Spleen (tissue), 11 donors: ENCODE results near the gene FXYD3. TPM values are rescaled to one million over a fixed set of nuclear protein-coding genes. Genes with fewer than 3 reads are reported as not detected.

Experiments
- DNase-seq: peaks from one replicate; pipeline ENCODE4 v3.0.0-alpha.2; 2020
- H3K27ac ChIP-seq, 8 donors: fragments of 200-600 bp; sonication (generic) in 7 of 8; 1 replicate in 4 of 8; 2 replicates in 4 of 8; pipeline versions ENCODE4 v1.5.0 to v1.8.0; 2016 to 2021; ENCODE audit warnings: inconsistent platforms in 4 of 8, mild to moderate bottlenecking in 4 of 8, moderate library complexity in 1 of 8
- H3K27me3 ChIP-seq, 7 donors: fragments of 200-600 bp; sonication (generic) in 6 of 7; replicated peaks in 1 of 7; 1 replicate in 4 of 7; 2 replicates in 3 of 7; pipeline versions ENCODE4 v1.5.0 to v1.8.0; 2016 to 2021; ENCODE audit warnings: inconsistent platforms in 3 of 7, mild to moderate bottlenecking in 1 of 7
- H3K36me3 ChIP-seq, 6 donors: fragments of 200-600 bp; sonication (generic) in 5 of 6; 1 replicate in 4 of 6; 2 replicates in 2 of 6; pipeline versions ENCODE4 v1.5.0 to v1.8.0; 2016 to 2021; ENCODE audit warnings: inconsistent platforms in 2 of 6
- H3K4me1 ChIP-seq, 6 donors: fragments of 200-600 bp; sonication (generic) in 5 of 6; 1 replicate in 3 of 6; 2 replicates in 3 of 6; pipeline versions ENCODE4 v1.5.0 to v1.8.0; 2016 to 2021; ENCODE audit warnings: inconsistent platforms in 3 of 6
- H3K4me3 ChIP-seq, 8 donors: fragments of 200-600 bp; sonication (generic) in 7 of 8; 1 replicate in 4 of 8; 2 replicates in 4 of 8; pipeline versions ENCODE4 v1.5.0 to v1.8.0; 2016 to 2021; ENCODE audit warnings: inconsistent platforms in 4 of 8, mild to moderate bottlenecking in 4 of 8, moderate library complexity in 2 of 8
- H3K9me3 ChIP-seq, 8 donors: fragments of 200-600 bp; sonication (generic) in 7 of 8; 1 replicate in 4 of 8; 2 replicates in 4 of 8; pipeline versions ENCODE4 v1.5.0 to v1.8.0; 2016 to 2021; ENCODE audit warnings: inconsistent platforms in 4 of 8
- CTCF ChIP-seq, 11 experiments: fragments of 200-600 bp in 7 of 11; fragments of 450-650 bp in 4 of 11; sonication (generic) in 4 of 11; IDR thresholded peaks in 8 of 11; conservative IDR thresholded peaks in 3 of 11; 1 replicate in 7 of 11; 2 replicates in 4 of 11; pipeline versions ENCODE4 v1.4.0 to v1.8.0; 2016 to 2021; ENCODE audit warnings: antibody characterized with exemption in 11 of 11, inconsistent platforms in 4 of 11, mild to moderate bottlenecking in 1 of 11
- POLR2A ChIP-seq, 3 donors: fragments of 450-650 bp; IDR thresholded peaks; one replicate each; pipeline ENCODE4 v1.5.1; 2017; ENCODE audit warnings: antibody characterized with exemption in 3 of 3, mild to moderate bottlenecking in 1 of 3
- POLR2AphosphoS5 ChIP-seq, 3 donors: sonication (generic); formaldehyde crosslinking; IDR thresholded peaks; one replicate each; pipeline ENCODE4 v1.5.1; 2017; ENCODE audit warnings: antibody characterized with exemption in 3 of 3
- WGBS, 5 donors: extraction: QIAGEN DNeasy Blood & Tissue Kit in 3 of 5; methylation state at CpG; one replicate each; pipeline versions ENCODE4 v1.1.5 to v1.1.7; 2013 to 2018; 5-methylcytosine and 5-hydroxymethylcytosine counted together
- intact Hi-C: fragments of 100-400 bp; cut with DNase I; formaldehyde crosslinking; loops from one replicate; pipeline ENCODE4 v1.15.0; 2023; ENCODE audit warnings: low total_unique reads
- polyA plus RNA-seq, 3 donors: library from polyadenylated mRNA; stranded (reverse); fragments of 200-250 nt; gene quantifications; one replicate each; pipeline ENCODE4 v1.2.1, GENCODE V29; 2013
- total RNA-seq, 7 donors: library from RNA; depleted of rRNA in 3 of 7; stranded (reverse); fragments of >200 nt in 3 of 7; fragmentation: NEBNext Ultra II Directional in 4 of 7; extraction: Animal tissue kit (Norgen Biotek cat#: 25700) in 4 of 7; gene quantifications; one replicate each; pipeline versions ENCODE4 v1.1.0 to v1.2.1, GENCODE V29; 2016 to 2021
- donor health status: healthy with polysubstance abuse.
- donor health status: DM: no; HTN: no; CAD: no; lungs with moderate emphysema.
- donor health status: DM: no; HTN: no; CAD: no.
- donor health status: Bipolar disorder and iron deficiency.
- donor health status: healthy.
- donor health status: DM: no; HTN: no; CAD: no.
- donor health status: DM: yes; HTN: yes; CAD: no.

Gene FXYD3
- total and polyA plus RNA-seq, 10 donors = 0.33 to 1.5 (median 0.70) TPM; not detected in 7

- no peaks in the 10 kb centered on the region for H3K9me3 ChIP-seq
- H3K27me3 ChIP-seq = peaks cover 0 to 10% (median 0%) of the 10 kb centered on the region in 7 donors
- H3K4me1 ChIP-seq = peaks cover 6 to 62% (median 22%) of the 10 kb centered on the region in 6 donors
- DNase-seq = no peak
- 58 to 81% (median 69%) methylated on average over 13 of the region's 13 CpGs for WGBS, 5 donors
- intact Hi-C loops = no loop called here
- H3K27ac ChIP-seq = peak overlapping the region in 6 of 8 donors; percentile 24 to 66 (median 47)
- H3K4me3 ChIP-seq = no peak overlapping the region
- TF ChIP-seq CTCF (IDR thresholded peaks at IDR 0.05 in 8 of 11, conservative IDR thresholded peaks at IDR 0.05 in 3 of 11) (no peak), POLR2AphosphoS5 (IDR thresholded peaks at IDR 0.05) (no peak), POLR2A (IDR thresholded peaks at IDR 0.05) (no peak)
- H3K36me3 ChIP-seq = no peaks in the 10 kb centered on the region
Observed at GRCh38 chr19:35118268-35119020, 2.8 kb downstream of the FXYD3 start.

GRCh38 chr19:35119091-35119490 lies 3.5 kb downstream of the FXYD3 start:
- intact Hi-C loops = no loop called here
- Histone ChIP-seq H3K27ac (peak overlapping the region in 5 of 8 donors; percentile 24 to 66 (median 56)), H3K4me3 (no peak overlapping the region), H3K4me1 (peaks cover 8 to 66% (median 29%) of the 10 kb centered on the region in 6 donors), H3K36me3 (no peaks in the 10 kb centered on the region), H3K27me3 (peaks cover 0 to 10% (median 0%) of the 10 kb centered on the region in 7 donors), H3K9me3 (no peaks in the 10 kb centered on the region)
- no peak for TF ChIP-seq POLR2A (IDR thresholded peaks at IDR 0.05)
- peak in 2 of 3 donors; percentile 37 to 44 for TF ChIP-seq POLR2AphosphoS5 (IDR thresholded peaks at IDR 0.05)
- 34 to 55% (median 45%) methylated on average over 10 to 14 of the region's 14 CpGs for WGBS, 5 donors
- no peak for DNase-seq

GRCh38 chr19:35119578-35120155 lies 4.0 kb downstream of the FXYD3 start:
- peaks cover 0 to 7% (median 0%) of the 10 kb centered on the region in 7 donors for H3K27me3 ChIP-seq
- WGBS, 5 donors = 64 to 83% (median 72%) methylated on average over 9 of the region's 9 CpGs
- H3K36me3 ChIP-seq = no peaks in the 10 kb centered on the region
- TF ChIP-seq CTCF (IDR thresholded peaks at IDR 0.05 in 8 of 11, conservative IDR thresholded peaks at IDR 0.05 in 3 of 11) = no peak
- no peak for TF ChIP-seq POLR2A (IDR thresholded peaks at IDR 0.05)
- no peak for TF ChIP-seq POLR2AphosphoS5 (IDR thresholded peaks at IDR 0.05)
- peak overlapping the region in 4 of 8 donors; percentile 24 to 66 (median 60) for H3K27ac ChIP-seq
- DNase-seq = no peak
- no peaks in the 10 kb centered on the region for H3K9me3 ChIP-seq
- H3K4me1 ChIP-seq = peaks cover 7 to 66% (median 29%) of the 10 kb centered on the region in 6 donors
- intact Hi-C loops = no loop called here
- H3K4me3 ChIP-seq = no peak overlapping the region

- TF ChIP-seq POLR2AphosphoS5 (IDR thresholded peaks at IDR 0.05) = no peak
- TF ChIP-seq CTCF (IDR thresholded peaks at IDR 0.05 in 8 of 11, conservative IDR thresholded peaks at IDR 0.05 in 3 of 11) = no peak
- TF ChIP-seq POLR2A (IDR thresholded peaks at IDR 0.05) = no peak
- peak overlapping the region in 2 of 8 donors; percentile 24 to 56 for H3K27ac ChIP-seq
- DNase-seq = no peak
- H3K27me3 ChIP-seq = no peaks in the 10 kb centered on the region
- peaks cover 9 to 66% (median 30%) of the 10 kb centered on the region in 6 donors for H3K4me1 ChIP-seq
- H3K36me3 ChIP-seq = no peaks in the 10 kb centered on the region
- H3K9me3 ChIP-seq = no peaks in the 10 kb centered on the region
- WGBS, 5 donors = 56 to 71% (median 66%) methylated on average over 7 of the region's 7 CpGs
- no peak overlapping the region for H3K4me3 ChIP-seq
- intact Hi-C loops = no loop called here
Observed at GRCh38 chr19:35120492-35120891, 4.9 kb downstream of the FXYD3 start.
